GM19395 (cell line): ENCODE results near the gene C17orf107.
A peak's percentile ranks its signal among the peaks of the same experiment; 100 is the strongest.

ENCODE experiments used
- ATAC-seq: cut with Tn5 transposase; IDR thresholded peaks from one replicate; pipeline ENCODE4 v1.9.1; 2021; ENCODE audit warnings: mild to moderate bottlenecking, moderate library complexity; ENCODE audit not compliant: unreplicated experiment

The C17orf107 gene

GRCh38 chr17:4933646-4934045 lies 34.3 kb downstream of the C17orf107 start:
- no peak for ATAC-seq

- no peak for ATAC-seq
These were observed 35.0 kb downstream of the C17orf107 start for GRCh38 chr17:4934173-4934979.

- no peak for ATAC-seq
These were observed 36.3 kb downstream of the C17orf107 start for GRCh38 chr17:4935650-4936049.

GRCh38 chr17:4936436-4936835 lies 37.1 kb downstream of the C17orf107 start:
- ATAC-seq: no peak

GRCh38 chr17:4937553-4937952 lies 38.2 kb downstream of the C17orf107 start:
- no peak for ATAC-seq

- no peak for ATAC-seq
These were observed 38.7 kb downstream of the C17orf107 start for GRCh38 chr17:4938069-4938491.

GRCh38 chr17:4938688-4939545 lies 39.6 kb downstream of the C17orf107 start:
- no peak for ATAC-seq

- ATAC-seq: peak; percentile 8
These were observed 40.1 kb downstream of the C17orf107 start for GRCh38 chr17:4939546-4939795.

GRCh38 chr17:4939796-4940554 lies 40.6 kb downstream of the C17orf107 start, which contains the start of the genes RNF167 and SLC25A11:
Gene RNF167, plus strand, starts transcription at chr17:4940268. Its CDS starts 642 bp downstream, at chr17:4940910.
Gene SLC25A11, minus strand, starts transcription at chr17:4940046. Its CDS starts 136 bp downstream, at chr17:4939910.
- ATAC-seq: peak; percentile 75

- ATAC-seq: no peak
These were observed 41.4 kb downstream of the C17orf107 start for GRCh38 chr17:4940555-4941318.

GRCh38 chr17:4941319-4941610 lies 41.9 kb downstream of the C17orf107 start:
- ATAC-seq: no peak

- ATAC-seq: no peak
These were observed 43.6 kb downstream of the C17orf107 start for GRCh38 chr17:4942760-4943508.

GRCh38 chr17:4944163-4944553 lies 44.8 kb downstream of the C17orf107 start:
- ATAC-seq: no peak

- ATAC-seq: no peak
These were observed 45.3 kb downstream of the C17orf107 start for GRCh38 chr17:4944554-4945175.

- ATAC-seq: no peak
These were observed 46.0 kb downstream of the C17orf107 start for GRCh38 chr17:4945176-4945943.

- no peak for ATAC-seq
These were observed 46.6 kb downstream of the C17orf107 start for GRCh38 chr17:4945944-4946280.

- no peak for ATAC-seq
These were observed 47.1 kb downstream of the C17orf107 start for GRCh38 chr17:4946312-4946976.

- ATAC-seq: no peak
These were observed 47.7 kb downstream of the C17orf107 start for GRCh38 chr17:4947010-4947410.
